HepG2 (cell line): ENCODE data around the gene ACOT9. TPM values are rescaled to one million over a fixed set of nuclear protein-coding genes. Genes with fewer than 3 reads are reported as not detected.

ENCODE experiments used
- ATAC-seq: fragments of 200-7000 bp; cut with Tn5 transposase; 3 replicates; pipeline ENCODE4 v1.9.1; 2020; ENCODE audit warnings: mild to moderate bottlenecking, moderate library complexity
- BruUV-seq: library from RNA; stranded (reverse); fragments of 400-500 nt; replicated peaks from 2 replicates; lab custom pipeline; 2021; lab: Mats Ljungman, UMichigan
- CTCF ChIA-PET: fragments of 300-600 bp; formaldehyde crosslinking; extraction: SDS; loops from one replicate; lab custom pipeline; 2021; ENCODE audit warnings: low total read pairs, inconsistent platforms, low intra/inter-chr PET ratio; lab: Yijun Ruan, JAX
- POLR2A ChIA-PET: fragments of 350-600 bp; sonication (Branson Sonifier 250); formaldehyde crosslinking; loops from one replicate; lab custom pipeline; 2020; ENCODE audit warnings: antibody characterized with exemption, inconsistent platforms; lab: Yijun Ruan, JAX
- DNase-seq: peaks from one replicate; pipeline ENCODE4 v3.0.0-alpha.2; 2015; ENCODE audit warnings: low spot score
- FAIRE-seq: peaks from 3 replicates; lab custom pipeline; 2011; peaks lifted over from hg19 to GRCh38; lab: Jason Lieb, UNC
- H2AFZ ChIP-seq: one replicate; pipeline ENCODE4 v1.6.1; 2011; ENCODE audit warnings: low read length, inconsistent platforms
- H3K27ac ChIP-seq: fragments of 300-600 bp; 3 replicates; pipeline ENCODE4 v1.8.0; 2011; ENCODE audit warnings: mixed run types, mild to moderate bottlenecking, mixed read lengths, low read length, inconsistent platforms; ENCODE audit not compliant: insufficient read depth; ENCODE audit errors: extremely low read length
- H3K27me3 ChIP-seq, 2 experiments: fragments of 200-600 bp in 1 of 2; 2 replicates in 1 of 2; 3 replicates in 1 of 2; pipeline versions ENCODE4 v1.6.0 to v1.8.0; 2011; ENCODE audit warnings: low read length in 2 of 2, mild to moderate bottlenecking in 2 of 2, moderate library complexity in 2 of 2, inconsistent platforms in 1 of 2; ENCODE audit not compliant: insufficient read depth in 2 of 2, control insufficient read depth in 1 of 2
- H3K36me3 ChIP-seq, 2 experiments: fragments of 200-600 bp in 1 of 2; replicated peaks in 1 of 2; 2 replicates in 1 of 2; 3 replicates in 1 of 2; pipeline versions ENCODE4 v1.5.1 to v1.8.0; 2011; ENCODE audit warnings: low read length in 2 of 2, inconsistent platforms in 1 of 2; ENCODE audit not compliant: insufficient read depth in 2 of 2, control insufficient read depth in 1 of 2
- H3K4me1 ChIP-seq: 2 replicates; pipeline ENCODE4 v1.5.1; 2012; ENCODE audit warnings: low read length, inconsistent platforms; ENCODE audit not compliant: insufficient read depth
- H3K4me2 ChIP-seq: 2 replicates; pipeline ENCODE4 v1.6.0; 2011; ENCODE audit warnings: low read depth, low read length, inconsistent platforms
- H3K4me3 ChIP-seq, 3 experiments: fragments of 200-600 bp in 1 of 3; sonication (generic), shearing (Covaris generic) in 1 of 3; replicated peaks in 1 of 3; 2 replicates each; pipeline ENCODE4 v1.5.1; 2011 to 2016; ENCODE audit warnings: low read length in 3 of 3, inconsistent platforms in 2 of 3, low read depth in 2 of 3, mild to moderate bottlenecking in 2 of 3, control low read depth in 1 of 3, mixed read lengths in 1 of 3; ENCODE audit not compliant: insufficient read depth in 1 of 3
- H3K79me2 ChIP-seq: one replicate; pipeline ENCODE4 v1.6.1; 2011; ENCODE audit warnings: low read length, inconsistent platforms; ENCODE audit not compliant: insufficient read depth
- H3K9ac ChIP-seq: 2 replicates; pipeline ENCODE4 v1.6.0; 2011; ENCODE audit warnings: mild to moderate bottlenecking, low read depth, low read length, inconsistent platforms; ENCODE audit not compliant: insufficient read depth
- H3K9me3 ChIP-seq: 2 replicates; pipeline ENCODE4 v1.5.1; 2012; ENCODE audit warnings: mild to moderate bottlenecking, low read length
- H4K20me1 ChIP-seq: 2 replicates; pipeline ENCODE4 v1.6.0; 2011; ENCODE audit warnings: inconsistent platforms, mild to moderate bottlenecking, low read length, moderate library complexity; ENCODE audit not compliant: insufficient read depth
- ARID2 ChIP-seq: sonication (generic); formaldehyde crosslinking; IDR thresholded peaks from 2 replicates; pipeline ENCODE4 v1.8.1; 2022; ENCODE audit warnings: mild to moderate bottlenecking, missing genetic modification reagents, borderline replicate concordance
- GZF1 ChIP-seq: sonication (generic); formaldehyde crosslinking; IDR thresholded peaks from 2 replicates; pipeline ENCODE4 v1.5.1; 2020; ENCODE audit warnings: mild to moderate bottlenecking, missing genetic modification reagents
- HDAC1 ChIP-seq: sonication (generic); formaldehyde crosslinking; IDR thresholded peaks from 2 replicates; pipeline ENCODE4 v1.5.1; 2020; ENCODE audit warnings: mild to moderate bottlenecking, missing genetic modification reagents
- HNRNPL ChIP-seq: fragments of 200-400 bp; formaldehyde crosslinking; IDR thresholded peaks from 2 replicates; pipeline ENCODE4 v1.6.1; 2017; ENCODE audit warnings: mild to moderate bottlenecking, low read depth, low read length
- HNRNPLL ChIP-seq: fragments of 200-400 bp; formaldehyde crosslinking; IDR thresholded peaks from 2 replicates; pipeline ENCODE4 v1.6.1; 2017; ENCODE audit warnings: mild to moderate bottlenecking, low read depth, low read length; ENCODE audit not compliant: poor library complexity, severe bottlenecking
- HOXD1 ChIP-seq: sonication (generic); formaldehyde crosslinking; IDR thresholded peaks from 2 replicates; pipeline ENCODE4 v1.5.0; 2020; ENCODE audit warnings: missing genetic modification reagents
- NR2F6 ChIP-seq, 2 experiments: IDR thresholded peaks; 2 replicates each; pipeline ENCODE4 v1.6.1; 2016; ENCODE audit warnings: antibody characterized with exemption in 1 of 2, mild to moderate bottlenecking in 1 of 2
- RFX5 ChIP-seq: IDR thresholded peaks from 2 replicates; pipeline ENCODE4 v1.6.1; 2011; ENCODE audit warnings: low read depth, low read length, improper control_type of control experiment
- RFXAP ChIP-seq: sonication (generic); formaldehyde crosslinking; IDR thresholded peaks from 2 replicates; pipeline ENCODE4 v1.4.0; 2020; ENCODE audit warnings: missing genetic modification reagents, borderline replicate concordance
- RNF2 ChIP-seq: fragments of 450-650 bp; conservative IDR thresholded peaks from 2 replicates; pipeline ENCODE4 v1.6.1; 2016; ENCODE audit warnings: low read depth
- XBP1 ChIP-seq: sonication (generic); formaldehyde crosslinking; IDR thresholded peaks from 2 replicates; pipeline ENCODE4 v1.5.0; 2020; ENCODE audit warnings: missing genetic modification reagents
- YEATS2 ChIP-seq: sonication (generic); formaldehyde crosslinking; IDR thresholded peaks from 2 replicates; pipeline ENCODE4 v1.4.0; 2020; ENCODE audit warnings: missing genetic modification reagents, borderline replicate concordance
- ZBTB21 ChIP-seq: sonication (generic); formaldehyde crosslinking; IDR thresholded peaks from 2 replicates; pipeline ENCODE4 v1.4.0; 2020; ENCODE audit warnings: missing genetic modification reagents
- ZMAT3 ChIP-seq: sonication (generic); formaldehyde crosslinking; conservative IDR thresholded peaks from 2 replicates; pipeline ENCODE4 v1.7.0; 2021; ENCODE audit warnings: missing genetic modification reagents
- ZNF282 ChIP-seq: fragments of 450-650 bp; IDR thresholded peaks from 2 replicates; pipeline ENCODE4 v1.6.1; 2018; ENCODE audit not compliant: partially characterized antibody
- ZNF337 ChIP-seq: sonication (generic); formaldehyde crosslinking; IDR thresholded peaks from 2 replicates; pipeline ENCODE4 v1.5.1; 2020; ENCODE audit warnings: missing genetic modification reagents, low read depth, mild to moderate bottlenecking, borderline replicate concordance
- ZNF432 ChIP-seq: sonication (generic); formaldehyde crosslinking; IDR thresholded peaks from 2 replicates; pipeline ENCODE4 v1.5.0; 2020; ENCODE audit warnings: missing genetic modification reagents, mild to moderate bottlenecking, borderline replicate concordance
- ZNF441 ChIP-seq: sonication (generic); formaldehyde crosslinking; IDR thresholded peaks from 2 replicates; pipeline ENCODE4 v1.7.0; 2021; ENCODE audit warnings: missing genetic modification reagents, borderline replicate concordance
- ZNF589 ChIP-seq: sonication (generic); formaldehyde crosslinking; conservative IDR thresholded peaks from 2 replicates; pipeline ENCODE4 v1.8.0; 2022; ENCODE audit warnings: mild to moderate bottlenecking, moderate library complexity, missing genetic modification reagents
- ZNF75D ChIP-seq: sonication (generic); formaldehyde crosslinking; IDR thresholded peaks from 2 replicates; pipeline ENCODE4 v1.8.1; 2023; ENCODE audit warnings: missing genetic modification reagents, mild to moderate bottlenecking, borderline replicate concordance
- WGBS: methylation state at CpG from one replicate; pipeline ENCODE4 v1.1.6; 2017; ENCODE audit warnings: low lambda C conversion rate; 5-methylcytosine and 5-hydroxymethylcytosine counted together
- in situ Hi-C: cut with HindIII; loops from 2 replicates; pipeline ENCODE4 v1.10.0; 2017; ENCODE audit warnings: low pct_unique_long_range_greater_than_20kb; ENCODE audit not compliant: extremely low pct_ligation_motif_present
- intact Hi-C: fragments of 100-400 bp; cut with micrococcal nuclease; formaldehyde crosslinking; loops from one replicate; pipeline ENCODE4 v1.10.0; 2022; ENCODE audit not compliant: unreplicated experiment
- polyA plus RNA-seq, 8 experiments: library from polyadenylated mRNA; depleted of rRNA in 3 of 8; stranded (reverse) in 7 of 8; unstranded in 1 of 8; fragments of >200 nt; fragmentation: Illumina TruSeq in 4 of 8; extraction: Trizol in 4 of 8; gene quantifications; 2 replicates each; pipeline versions ENCODE4 v1.2.1 to v1.2.3, GENCODE V29; 2011 to 2016; ENCODE audit warnings: low read depth in 4 of 8, missing spikeins in 1 of 8, mixed read lengths in 1 of 8; ENCODE audit not compliant: insufficient read depth in 1 of 8
- total RNA-seq, 5 experiments: library from RNA; depleted of rRNA; stranded (reverse); fragments of >200 nt; fragmentation: Illumina TruSeq; extraction: Trizol; gene quantifications; 2 replicates each; pipeline ENCODE4 v1.2.3, GENCODE V29; 2016; ENCODE audit warnings: low read depth in 1 of 5
- TF ChIP-seq, protein P1 (sequence below), 2 experiments: sonication (generic) in 1 of 2; formaldehyde crosslinking in 1 of 2; IDR thresholded peaks; 2 replicates each; pipeline versions ENCODE4 v1.4.0 to v1.6.1; 2018 to 2020; ENCODE audit warnings: missing genetic modification reagents in 2 of 2, borderline replicate concordance in 1 of 2, low read depth in 1 of 2, mild to moderate bottlenecking in 1 of 2, missing biosample characterization in 1 of 2

Gene ACOT9
- total and polyA plus RNA-seq, 2 of the 13 experiments (the other 11 are each of a cell fraction or from before 2014, with no cell fraction given), result 33.3 to 36.9 TPM

DNA sequence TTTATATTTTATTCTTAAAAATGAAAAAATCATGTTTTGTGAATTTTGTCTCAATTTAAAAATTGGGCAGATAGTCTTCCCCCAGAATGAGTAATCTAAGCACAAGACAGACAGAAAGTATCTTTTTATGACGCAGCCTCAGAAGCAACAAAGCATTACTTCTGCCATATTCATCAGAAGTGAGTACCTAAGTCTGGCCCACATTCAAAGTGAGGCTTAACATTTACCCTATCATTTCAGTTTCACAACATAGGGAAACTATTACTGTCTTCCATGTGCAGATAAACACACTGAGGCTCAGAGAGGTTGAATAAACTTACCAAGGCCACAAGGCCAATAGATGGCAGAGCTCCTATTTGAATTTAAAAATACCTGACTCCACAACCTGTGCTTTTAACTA, 80.2 kb downstream of the ACOT9 start:
- no peak overlapping the region for H3K4me2 ChIP-seq
- no peaks in the 10 kb centered on the region for H3K27me3 ChIP-seq
- in situ Hi-C loops (no loop called here), intact Hi-C loops (no loop called here)
- no peak overlapping the region for H3K9ac ChIP-seq
- no peak for DNase-seq
- TF ChIP-seq ZMAT3 (CRISPR knock-in tag) (no peak), HOXD1 (no peak), RNF2 (no peak), RFXAP (CRISPR knock-in tag) (no peak), HNRNPLL (no peak), RFX5 (no peak)
- TF ChIP-seq, protein P1, sequence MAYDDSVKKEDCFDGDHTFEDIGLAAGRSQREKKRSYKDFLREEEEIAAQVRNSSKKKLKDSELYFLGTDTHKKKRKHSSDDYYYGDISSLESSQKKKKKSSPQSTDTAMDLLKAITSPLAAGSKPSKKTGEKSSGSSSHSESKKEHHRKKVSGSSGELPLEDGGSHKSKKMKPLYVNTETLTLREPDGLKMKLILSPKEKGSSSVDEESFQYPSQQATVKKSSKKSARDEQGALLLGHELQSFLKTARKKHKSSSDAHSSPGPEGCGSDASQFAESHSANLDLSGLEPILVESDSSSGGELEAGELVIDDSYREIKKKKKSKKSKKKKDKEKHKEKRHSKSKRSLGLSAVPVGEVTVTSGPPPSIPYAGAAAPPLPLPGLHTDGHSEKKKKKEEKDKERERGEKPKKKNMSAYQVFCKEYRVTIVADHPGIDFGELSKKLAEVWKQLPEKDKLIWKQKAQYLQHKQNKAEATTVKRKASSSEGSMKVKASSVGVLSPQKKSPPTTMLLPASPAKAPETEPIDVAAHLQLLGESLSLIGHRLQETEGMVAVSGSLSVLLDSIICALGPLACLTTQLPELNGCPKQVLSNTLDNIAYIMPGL (CRISPR knock-in tag; IDR thresholded peaks at IDR 0.05; ENCODE audit: borderline replicate concordance in 1 of 2, low read depth in 1 of 2), result no peak
- no peaks in the 10 kb centered on the region for H3K9me3 ChIP-seq
- no peaks in the 10 kb centered on the region for H3K36me3 ChIP-seq
- POLR2A ChIA-PET, result no interaction called here
- H3K27ac ChIP-seq, result no peak overlapping the region
- CTCF ChIA-PET, result no interaction called here
- no peak overlapping the region for H3K4me3 ChIP-seq
- no peaks in the 10 kb centered on the region for H4K20me1 ChIP-seq
- peaks cover 23% of the 10 kb centered on the region for H3K4me1 ChIP-seq
- ATAC-seq, result no peak
- H3K79me2 ChIP-seq, result peaks cover 4% of the 10 kb centered on the region
- no peak for FAIRE-seq
- no peak overlapping the region for H2AFZ ChIP-seq
- 6% methylated on average over 1 of the region's 1 CpG for WGBS
- no TSS peak for BruUV-seq

DNA sequence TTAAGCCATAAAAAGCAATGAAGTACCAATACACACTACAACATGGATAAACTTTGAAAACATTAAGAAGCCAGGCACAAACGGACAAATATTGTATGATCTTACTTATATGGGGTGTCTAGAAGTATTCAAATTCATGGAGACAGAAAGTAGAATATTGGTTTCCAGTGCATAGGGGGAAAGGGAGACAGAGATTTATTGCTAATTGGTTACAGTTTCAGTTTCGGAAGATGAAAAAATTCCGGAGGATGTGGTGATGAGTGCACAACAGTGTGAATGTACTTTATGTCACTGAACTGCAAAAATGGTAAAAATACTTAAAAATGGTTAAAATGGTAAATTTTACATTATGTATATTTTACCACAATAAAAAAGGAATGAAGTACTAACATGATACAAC, 80.9 kb downstream of the ACOT9 start:
- WGBS, result 30% methylated on average over 3 of the region's 3 CpGs
- Histone ChIP-seq H2AFZ (no peak overlapping the region), H4K20me1 (no peaks in the 10 kb centered on the region), H3K27me3 (no peaks in the 10 kb centered on the region), H3K4me3 (no peak overlapping the region), H3K27ac (no peak overlapping the region), H3K4me1 (peaks cover 23% of the 10 kb centered on the region), H3K4me2 (no peak overlapping the region), H3K36me3 (no peaks in the 10 kb centered on the region), H3K9me3 (no peaks in the 10 kb centered on the region), H3K79me2 (no peaks in the 10 kb centered on the region), H3K9ac (no peak overlapping the region)
- ChIA-PET CTCF (no interaction called here), POLR2A (no interaction called here)
- DNase-seq (no peak), ATAC-seq (no peak), FAIRE-seq (no peak)
- BruUV-seq, result no TSS peak
- in situ Hi-C loops (no loop called here), intact Hi-C loops (no loop called here)
- no peak for TF ChIP-seq HDAC1 (CRISPR knock-in tag)
- no peak for TF ChIP-seq ZNF589 (CRISPR knock-in tag)
- no peak for TF ChIP-seq HNRNPL
- TF ChIP-seq XBP1 (CRISPR knock-in tag), result no peak
- no peak for TF ChIP-seq ZNF75D
- TF ChIP-seq ZNF432 (CRISPR knock-in tag), result no peak
- no peak for TF ChIP-seq ZBTB21 (CRISPR knock-in tag)
- TF ChIP-seq GZF1 (CRISPR knock-in tag), result no peak
- no peak for TF ChIP-seq ZNF441 (CRISPR knock-in tag)
- TF ChIP-seq NR2F6 (IDR thresholded peaks at IDR 0.05), result no peak
- no peak for TF ChIP-seq NR2F6 (CRISPR knock-in tag; IDR thresholded peaks at IDR 0.05)
- no peak for TF ChIP-seq ZNF282
- no peak for TF ChIP-seq ARID2 (CRISPR knock-in tag)
- no peak for TF ChIP-seq ZNF337 (CRISPR knock-in tag)
- TF ChIP-seq YEATS2 (CRISPR knock-in tag), result no peak
